GM23248 (cell line): Measurements from ENCODE around the gene TMEM254. TPM values are rescaled to one million over a fixed set of nuclear protein-coding genes. Genes with fewer than 3 reads are reported as not detected.

Experiments used
- DNase-seq: peaks from one replicate; pipeline ENCODE4 v3.0.0-alpha.2; 2015
- H2AFZ ChIP-seq: fragments of 200-600 bp; sonication (generic); 2 replicates; pipeline ENCODE4 v1.6.1; 2016; ENCODE audit warnings: antibody characterized with exemption
- H3F3A ChIP-seq: fragments of 200-600 bp; sonication (generic); 2 replicates; pipeline ENCODE4 v1.6.1; 2016; ENCODE audit warnings: mild to moderate bottlenecking, antibody characterized with exemption, mixed run types; ENCODE audit not compliant: insufficient read depth
- H3K27ac ChIP-seq: fragments of 200-600 bp; sonication (generic); 2 replicates; pipeline ENCODE4 v1.5.1; 2016; ENCODE audit warnings: mild to moderate bottlenecking
- H3K27me3 ChIP-seq: fragments of 200-600 bp; sonication (generic); replicated peaks from 2 replicates; pipeline ENCODE4 v1.6.1; 2016; ENCODE audit warnings: mild to moderate bottlenecking; ENCODE audit not compliant: insufficient read depth
- H3K36me3 ChIP-seq: fragments of 200-600 bp; sonication (generic); 2 replicates; pipeline ENCODE4 v1.6.1; 2016; ENCODE audit warnings: low read depth, mild to moderate bottlenecking
- H3K4me1 ChIP-seq: fragments of 200-600 bp; sonication (generic); 2 replicates; pipeline ENCODE4 v1.6.1; 2016; ENCODE audit warnings: mild to moderate bottlenecking; ENCODE audit not compliant: insufficient read depth
- H3K4me2 ChIP-seq: fragments of 200-600 bp; sonication (generic); one replicate; pipeline ENCODE4 v1.6.1; 2016; ENCODE audit warnings: mild to moderate bottlenecking; ENCODE audit not compliant: unreplicated experiment
- H3K4me3 ChIP-seq: fragments of 200-600 bp; sonication (generic); 2 replicates; pipeline ENCODE4 v1.5.1; 2016; ENCODE audit warnings: mild to moderate bottlenecking
- H3K79me2 ChIP-seq: fragments of 200-600 bp; sonication (generic); 2 replicates; pipeline ENCODE4 v1.6.1; 2016; ENCODE audit warnings: mild to moderate bottlenecking; ENCODE audit not compliant: insufficient read depth
- H3K9ac ChIP-seq: fragments of 200-600 bp; sonication (generic); 2 replicates; pipeline ENCODE4 v1.6.1; 2016; ENCODE audit warnings: mild to moderate bottlenecking
- H3K9me2 ChIP-seq: fragments of 200-600 bp; sonication (generic); 2 replicates; pipeline ENCODE4 v1.6.1; 2016; ENCODE audit warnings: mixed run types, mild to moderate bottlenecking, moderate library complexity; ENCODE audit not compliant: insufficient read depth
- H3K9me3 ChIP-seq: fragments of 200-600 bp; sonication (generic); one replicate; pipeline ENCODE4 v1.6.1; 2017; ENCODE audit warnings: low read depth
- H4K20me1 ChIP-seq: fragments of 200-600 bp; sonication (generic); 2 replicates; pipeline ENCODE4 v1.6.0; 2016; ENCODE audit not compliant: insufficient read depth
- EZH2 ChIP-seq: fragments of 200-600 bp; sonication (generic); IDR thresholded peaks from 2 replicates; pipeline ENCODE4 v1.6.1; 2018; ENCODE audit warnings: antibody characterized with exemption, mild to moderate bottlenecking; ENCODE audit not compliant: insufficient read depth, poor library complexity, severe bottlenecking
- EZH2phosphoT487 ChIP-seq: fragments of 200-600 bp; sonication (generic); IDR thresholded peaks from 2 replicates; pipeline ENCODE4 v1.6.1; 2018; ENCODE audit warnings: antibody characterized with exemption, moderate library complexity, mild to moderate bottlenecking, low read depth; ENCODE audit not compliant: insufficient read depth
- WGBS, 2 experiments: methylation state at CpG; one replicate each; pipeline ENCODE4 v1.1.6; 2015 to 2017; ENCODE audit warnings: low lambda C conversion rate in 2 of 2, low coverage in 1 of 2; ENCODE audit errors: missing lambda C conversion rate in 2 of 2; 5-methylcytosine and 5-hydroxymethylcytosine counted together
- in situ Hi-C: fragments of 300-500 bp; cut with MboI; formaldehyde crosslinking; loops from 2 replicates; pipeline ENCODE4 v1.15.0; 2020
- polyA plus RNA-seq: library from polyadenylated mRNA; unstranded; fragments of >200 nt; fragmentation: Nextera tagmentation; extraction: Ambion mirVana; gene quantifications from 2 replicates; pipeline ENCODE4 v1.2.1, GENCODE V29; 2016
- total RNA-seq: library from RNA; depleted of rRNA; stranded (reverse); fragments of >200 nt; shearing (Covaris generic); gene quantifications from 2 replicates; pipeline ENCODE4 v1.2.3, GENCODE V29; 2014

TMEM254 gene
- total and polyA plus RNA-seq, 2 experiments from 2014 or later, result 18.4 to 39.2 TPM

- TF ChIP-seq EZH2phosphoT487 (no peak), EZH2 (no peak)
- Histone ChIP-seq H3K79me2 (no peaks in the 10 kb centered on the region), H4K20me1 (no peaks in the 10 kb centered on the region), H3K4me1 (peaks cover 9% of the 10 kb centered on the region; the same call in 1 of the 2 replicates), H3K9ac (no peak overlapping the region), H3F3A (no peaks in the 10 kb centered on the region), H3K9me2 (no peaks in the 10 kb centered on the region), H3K4me3 (0 out of 2 replicates have a peak overlapping the region, but pooled peaks have one; percentile 28), H3K4me2 (peak overlapping the region; percentile 45), H2AFZ (no peak overlapping the region; the same call in 1 of the 2 replicates), H3K9me3 (no peaks in the 10 kb centered on the region), H3K27ac (no peak overlapping the region), H3K27me3 (no peaks in the 10 kb centered on the region), H3K36me3 (no peaks in the 10 kb centered on the region)
- DNase-seq, result no peak
- in situ Hi-C loops, result no loop called here
- WGBS, 2 experiments, result 63 to 78% methylated on average over 1 of the region's 1 CpG
Observed at GRCh38 chr10:80110986-80111385, 32.5 kb downstream of the TMEM254 start.

DNA sequence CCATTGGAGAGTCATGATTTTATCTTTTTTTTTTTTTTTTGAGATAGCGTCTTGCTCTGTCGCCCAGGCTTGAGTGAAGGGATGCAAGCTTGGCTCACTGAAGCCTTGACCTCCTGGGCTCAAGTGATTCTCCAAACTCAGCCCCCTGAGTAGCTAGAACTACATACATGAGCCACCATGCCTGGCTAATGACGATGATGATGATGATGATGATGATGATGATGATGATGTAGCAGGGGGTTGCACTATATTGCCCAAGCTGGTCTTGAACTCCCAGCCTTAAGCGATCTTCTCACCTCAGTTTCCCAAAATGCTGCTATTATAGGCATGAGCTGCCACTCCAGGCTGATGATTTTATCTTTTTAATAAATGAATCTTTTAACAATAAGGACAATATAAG is 40.2 kb downstream of the TMEM254 start:
- Histone ChIP-seq H3K27ac (no peak overlapping the region), H3K9me2 (no peaks in the 10 kb centered on the region), H3K27me3 (no peaks in the 10 kb centered on the region), H3K9ac (no peak overlapping the region), H2AFZ (no peak overlapping the region), H3K4me1 (peaks cover 11% of the 10 kb centered on the region), H3K4me2 (no peak overlapping the region), H3K36me3 (no peaks in the 10 kb centered on the region), H3K9me3 (no peaks in the 10 kb centered on the region), H3K79me2 (no peaks in the 10 kb centered on the region), H4K20me1 (no peaks in the 10 kb centered on the region), H3K4me3 (no peak overlapping the region), H3F3A (peaks cover 26% of the 10 kb centered on the region; the same call in 1 of the 2 replicates)
- no peak for DNase-seq
- WGBS, 2 experiments, result 85 to 89% methylated on average over 4 of the region's 4 CpGs
- TF ChIP-seq EZH2 (no peak), EZH2phosphoT487 (no peak)
- in situ Hi-C loops, result no loop called here

DNA sequence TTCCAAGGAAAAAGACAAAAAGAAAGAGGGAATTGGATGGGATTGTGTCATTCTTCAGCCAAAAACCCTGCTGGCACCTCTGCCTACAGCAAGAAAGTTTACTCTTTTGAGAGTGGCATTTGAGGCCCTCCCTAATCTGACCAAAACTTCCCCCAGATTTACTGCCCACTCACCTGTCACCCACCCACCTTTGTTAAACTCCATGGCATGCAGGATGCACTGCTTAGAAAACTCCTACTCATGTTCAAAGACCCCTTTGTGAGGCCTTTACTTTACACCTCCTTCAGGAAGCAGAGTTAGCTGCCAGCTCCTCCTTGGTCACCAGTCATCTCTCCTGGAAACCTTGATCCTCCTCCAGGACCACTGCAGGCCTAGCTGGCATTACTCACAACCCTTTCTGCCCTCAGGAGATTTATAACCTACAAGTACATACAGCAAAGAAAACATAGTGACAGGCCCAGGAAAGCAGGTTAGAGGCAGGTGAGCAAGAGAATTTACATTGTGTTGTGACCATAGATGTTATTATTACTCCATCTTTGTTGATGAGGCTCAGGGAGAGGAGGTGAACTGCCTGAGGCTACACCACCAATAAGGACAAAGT is 43.7 kb downstream of the TMEM254 start:
- Histone ChIP-seq H3K4me2 (peak overlapping the region; percentile 43), H4K20me1 (no peaks in the 10 kb centered on the region), H3K4me3 (no peak overlapping the region), H3K4me1 (peaks cover 11% of the 10 kb centered on the region), H3K79me2 (no peaks in the 10 kb centered on the region), H3K27me3 (no peaks in the 10 kb centered on the region), H3K36me3 (no peaks in the 10 kb centered on the region), H2AFZ (no peak overlapping the region), H3K27ac (peak overlapping the region; percentile 76), H3K9ac (peak overlapping the region; percentile 51), H3K9me2 (no peaks in the 10 kb centered on the region), H3K9me3 (no peaks in the 10 kb centered on the region), H3F3A (peaks cover 26% of the 10 kb centered on the region; the same call in 1 of the 2 replicates)
- in situ Hi-C loops, result no loop called here
- peak; percentile 70 for DNase-seq
- no peak for TF ChIP-seq EZH2
- no peak for TF ChIP-seq EZH2phosphoT487

- H4K20me1 ChIP-seq, result no peaks in the 10 kb centered on the region
- H3K27me3 ChIP-seq, result no peaks in the 10 kb centered on the region
- peak overlapping the region; percentile 43 for H3K4me2 ChIP-seq
- WGBS, 2 experiments, result 20 to 22% methylated on average over 2 of the region's 2 CpGs
- H3K4me3 ChIP-seq, result no peak overlapping the region
- peaks cover 26% of the 10 kb centered on the region; the same call in 1 of the 2 replicates for H3F3A ChIP-seq
- peak overlapping the region; percentile 51 for H3K9ac ChIP-seq
- DNase-seq, result peak; percentile 86
- in situ Hi-C loops, result no loop called here
- H3K4me1 ChIP-seq, result peaks cover 11% of the 10 kb centered on the region
- no peak overlapping the region for H2AFZ ChIP-seq
- H3K9me2 ChIP-seq, result no peaks in the 10 kb centered on the region
- TF ChIP-seq EZH2, result no peak
- no peak for TF ChIP-seq EZH2phosphoT487
- no peaks in the 10 kb centered on the region for H3K79me2 ChIP-seq
- H3K36me3 ChIP-seq, result no peaks in the 10 kb centered on the region
- peak overlapping the region; percentile 76 for H3K27ac ChIP-seq
- H3K9me3 ChIP-seq, result no peaks in the 10 kb centered on the region
Observed at GRCh38 chr10:80122746-80123145, 44.3 kb downstream of the TMEM254 start.
